Fibroblast of pulmonary artery (primary cell): ENCODE data around the gene SUPT3H.

Experiments used
- DNase-seq: peaks from one replicate; pipeline ENCODE4 v3.0.0-alpha.2; 2010; ENCODE audit warnings: low read depth
- H3K4me3 ChIP-seq: replicated peaks from 2 replicates; pipeline ENCODE4 v1.5.1; 2011; ENCODE audit warnings: low read depth, mild to moderate bottlenecking, control low read depth, low read length, moderate library complexity
- CTCF ChIP-seq: IDR thresholded peaks from 2 replicates; pipeline ENCODE4 v1.5.1; 2011; ENCODE audit warnings: mild to moderate bottlenecking, control low read depth, low read length, inconsistent platforms; ENCODE audit errors: missing control alignments

SUPT3H gene

GRCh38 chr6:44833248-44833647, 544.5 kb downstream of the SUPT3H start:
- H3K4me3 ChIP-seq: no peak overlapping the region
- DNase-seq: no peak
- TF ChIP-seq CTCF: no peak

- peak; percentile 15 for DNase-seq
- TF ChIP-seq CTCF: no peak
- H3K4me3 ChIP-seq: no peak overlapping the region
Observed at GRCh38 chr6:44831002-44831610, 546.6 kb downstream of the SUPT3H start.

GRCh38 chr6:44829836-44830235, 547.9 kb downstream of the SUPT3H start:
- no peak for DNase-seq
- H3K4me3 ChIP-seq: no peak overlapping the region
- no peak for TF ChIP-seq CTCF

GRCh38 chr6:44828780-44829179, 549.0 kb downstream of the SUPT3H start:
- no peak for DNase-seq
- no peak for TF ChIP-seq CTCF
- H3K4me3 ChIP-seq: no peak overlapping the region

- no peak overlapping the region for H3K4me3 ChIP-seq
- DNase-seq: no peak
- no peak for TF ChIP-seq CTCF
Observed at GRCh38 chr6:44826025-44826676, 551.6 kb downstream of the SUPT3H start.

- no peak for DNase-seq
- H3K4me3 ChIP-seq: no peak overlapping the region
- no peak for TF ChIP-seq CTCF
Observed at GRCh38 chr6:44825273-44825672, 552.5 kb downstream of the SUPT3H start.

- no peak overlapping the region for H3K4me3 ChIP-seq
- DNase-seq: no peak
- TF ChIP-seq CTCF: no peak
Observed at GRCh38 chr6:44824567-44824966, 553.2 kb downstream of the SUPT3H start.
